ENCODE measurements around the gene FAM185A.

Gene FAM185A

DNA sequence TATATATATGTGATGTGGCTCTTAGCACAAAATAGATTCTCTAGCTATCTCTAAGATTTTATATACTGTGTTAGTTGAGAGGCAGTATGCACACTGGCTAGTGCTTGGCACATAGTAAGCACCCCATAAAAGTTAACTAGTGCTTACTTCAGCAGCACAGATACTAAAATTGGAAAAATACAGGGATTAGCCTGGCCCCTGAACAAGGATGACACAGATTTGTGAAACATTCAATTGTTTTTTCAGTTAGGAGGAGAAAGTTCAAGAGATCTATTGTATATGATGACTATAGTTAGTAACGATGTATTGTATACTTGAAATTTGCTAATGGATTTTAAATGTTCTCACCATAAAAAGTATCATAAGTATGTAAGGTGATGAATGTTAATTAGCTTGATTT lies 85.7 kb downstream of the FAM185A start:
- H3K27me3 ChIP-seq (ENCODE audit: insufficient read depth, poor library complexity, severe bottlenecking): no peaks in the 10 kb centered on the region
- no peak overlapping the region for H3K27ac ChIP-seq (replicated peaks)
- H3K4me3 ChIP-seq (replicated peaks; ENCODE audit: insufficient read depth, low read length): no peak overlapping the region
- TF ChIP-seq SPI1 (IDR thresholded peaks at IDR 0.05; ENCODE audit: borderline replicate concordance, low read depth) (no peak), GABPA (IDR thresholded peaks at IDR 0.05; ENCODE audit: low read depth) (no peak)
- no peak for DNase-seq (ENCODE audit: low read depth in 1 of 2, low spot score in 1 of 2)

DNA sequence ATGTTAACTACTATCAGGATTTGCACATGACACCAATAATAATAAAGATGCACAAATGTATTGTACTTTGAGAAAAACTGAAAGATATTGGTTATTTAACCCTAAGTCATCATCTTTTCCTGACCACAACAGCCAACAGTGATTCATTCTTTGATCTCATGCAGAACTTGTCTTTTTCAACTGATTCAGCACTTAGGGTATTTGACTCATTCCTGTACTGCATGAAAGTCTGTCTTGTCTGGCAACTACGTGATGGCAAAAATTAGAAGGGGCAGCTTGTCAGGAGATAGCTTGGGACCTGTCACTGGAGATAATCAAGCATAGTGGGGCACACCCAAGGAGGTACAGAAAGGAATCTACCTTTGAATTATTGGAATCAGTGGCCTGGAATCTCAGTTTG lies 86.2 kb downstream of the FAM185A start:
- TF ChIP-seq REST (IDR thresholded peaks at IDR 0.05; ENCODE audit: insufficient replicate concordance, low read depth) (no peak), CTCF (IDR thresholded peaks at IDR 0.05; ENCODE audit: insufficient read depth, low read length) (no peak), GABPA (IDR thresholded peaks at IDR 0.05; ENCODE audit: low read depth) (no peak), SPI1 (IDR thresholded peaks at IDR 0.05; ENCODE audit: borderline replicate concordance, low read depth) (no peak), POLR2AphosphoS5 (IDR thresholded peaks at IDR 0.05; ENCODE audit: low read depth) (no peak)
- Histone ChIP-seq H3K4me3 (replicated peaks; ENCODE audit: insufficient read depth, low read length) (no peak overlapping the region), H3K27ac (replicated peaks) (no peak overlapping the region), H3K27me3 (ENCODE audit: insufficient read depth, poor library complexity, severe bottlenecking) (no peaks in the 10 kb centered on the region)
- no peak for DNase-seq (ENCODE audit: low read depth in 1 of 2, low spot score in 1 of 2)

DNA sequence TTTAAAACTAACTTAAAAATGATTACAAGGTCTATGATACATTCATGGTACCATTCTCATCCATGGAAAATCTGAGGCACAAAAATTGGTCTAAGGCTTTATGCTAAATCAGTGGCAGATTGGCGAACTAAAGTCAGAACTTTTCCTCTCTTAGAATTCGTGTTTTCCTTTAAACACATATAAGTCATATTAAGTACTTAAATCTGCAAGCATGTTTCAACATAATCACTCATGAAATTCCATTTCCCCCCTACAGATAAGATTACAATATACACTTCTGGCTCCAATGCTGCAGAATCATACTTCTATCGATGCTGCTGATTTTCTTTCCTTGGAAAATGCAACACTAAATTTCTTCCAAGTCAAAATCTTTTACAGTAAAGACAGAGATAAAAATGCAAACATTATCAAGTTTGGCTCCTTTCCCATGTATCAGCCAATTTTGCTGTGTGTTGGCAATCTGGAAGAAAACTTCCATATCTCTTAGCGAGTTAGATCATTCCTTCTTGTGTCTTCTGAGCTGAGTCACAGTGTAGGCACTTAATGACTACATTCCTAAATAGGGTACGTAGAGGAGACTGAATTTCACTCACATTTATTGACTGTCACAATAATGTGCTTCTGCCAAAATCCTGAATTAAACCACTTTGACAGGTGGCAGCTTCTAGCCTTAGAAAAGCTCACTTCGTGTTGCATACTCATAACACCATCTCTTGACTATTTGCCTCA lies 87.6 kb downstream of the FAM185A start:
- Histone ChIP-seq H3K27ac (replicated peaks) (no peak overlapping the region), H3K4me3 (replicated peaks; ENCODE audit: insufficient read depth, low read length) (no peak overlapping the region), H3K27me3 (ENCODE audit: insufficient read depth, poor library complexity, severe bottlenecking) (no peaks in the 10 kb centered on the region)
- no peak for DNase-seq (ENCODE audit: low read depth in 1 of 2, low spot score in 1 of 2)
- TF ChIP-seq CTCF (IDR thresholded peaks at IDR 0.05; ENCODE audit: insufficient read depth, low read length) (no peak), POLR2AphosphoS5 (IDR thresholded peaks at IDR 0.05; ENCODE audit: low read depth) (no peak), SPI1 (IDR thresholded peaks at IDR 0.05; ENCODE audit: borderline replicate concordance, low read depth) (no peak), REST (IDR thresholded peaks at IDR 0.05; ENCODE audit: insufficient replicate concordance, low read depth) (no peak), GABPA (IDR thresholded peaks at IDR 0.05; ENCODE audit: low read depth) (no peak)

GRCh38 chr7:102836977-102837376 lies 88.2 kb downstream of the FAM185A start:
- TF ChIP-seq CTCF (IDR thresholded peaks at IDR 0.05; ENCODE audit: insufficient read depth, low read length) (no peak), REST (IDR thresholded peaks at IDR 0.05; ENCODE audit: insufficient replicate concordance, low read depth) (no peak), GABPA (IDR thresholded peaks at IDR 0.05; ENCODE audit: low read depth) (no peak), SPI1 (IDR thresholded peaks at IDR 0.05; ENCODE audit: borderline replicate concordance, low read depth) (no peak), POLR2AphosphoS5 (IDR thresholded peaks at IDR 0.05; ENCODE audit: low read depth) (no peak)
- DNase-seq (ENCODE audit: low read depth in 1 of 2, low spot score in 1 of 2): no peak
- Histone ChIP-seq H3K27ac (replicated peaks) (no peak overlapping the region), H3K4me3 (replicated peaks; ENCODE audit: insufficient read depth, low read length) (no peak overlapping the region), H3K27me3 (ENCODE audit: insufficient read depth, poor library complexity, severe bottlenecking) (no peaks in the 10 kb centered on the region)
